ENCODE data around the gene ZSCAN12. TPM values are rescaled to one million over a fixed set of nuclear protein-coding genes. Genes with fewer than 3 reads are reported as not detected.

The ZSCAN12 gene
- total RNA-seq, 1 experiment from 2014 or later: 1.6 TPM

DNA sequence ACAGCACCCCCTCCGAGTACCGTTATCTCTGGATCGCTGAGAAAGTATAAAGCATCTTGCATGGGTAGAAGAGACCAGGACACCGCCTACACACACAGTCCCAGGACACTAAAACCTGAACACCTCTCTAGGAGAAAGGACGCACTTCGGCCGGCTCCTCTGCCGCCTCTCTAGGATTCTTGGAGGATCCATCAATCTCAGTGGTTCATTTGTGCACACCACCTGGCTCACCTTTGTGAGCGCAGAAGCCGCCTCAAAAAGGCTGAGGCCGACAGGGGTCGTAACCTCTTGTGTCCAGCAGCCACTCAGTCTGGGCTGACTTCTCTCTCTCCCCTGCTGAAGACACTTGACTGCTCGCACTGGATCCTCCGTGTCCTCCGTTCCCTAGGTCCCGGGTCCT lies 30.2 kb upstream of the ZSCAN12 start:
- Histone ChIP-seq H3K4me1 (no peaks in the 10 kb centered on the region), H3K9me3 (no peaks in the 10 kb centered on the region), H3K27me3 (replicated peaks; ENCODE audit: control insufficient read depth, insufficient read depth, low read length) (no peaks in the 10 kb centered on the region), H3K36me3 (ENCODE audit: control insufficient read depth, insufficient read depth, low read length) (no peaks in the 10 kb centered on the region), H3K4me3 (ENCODE audit: low read depth, low read length) (no peak overlapping the region)
- no TSS peak for BruUV-seq (replicated peaks)
- ChIA-PET POLR2A (no interaction called here), CTCF (no interaction called here)
- H3K9me3 Mint-ChIP-seq (ENCODE audit: unreplicated experiment): no peaks in the 10 kb centered on the region
- TF ChIP-seq, protein P1, sequence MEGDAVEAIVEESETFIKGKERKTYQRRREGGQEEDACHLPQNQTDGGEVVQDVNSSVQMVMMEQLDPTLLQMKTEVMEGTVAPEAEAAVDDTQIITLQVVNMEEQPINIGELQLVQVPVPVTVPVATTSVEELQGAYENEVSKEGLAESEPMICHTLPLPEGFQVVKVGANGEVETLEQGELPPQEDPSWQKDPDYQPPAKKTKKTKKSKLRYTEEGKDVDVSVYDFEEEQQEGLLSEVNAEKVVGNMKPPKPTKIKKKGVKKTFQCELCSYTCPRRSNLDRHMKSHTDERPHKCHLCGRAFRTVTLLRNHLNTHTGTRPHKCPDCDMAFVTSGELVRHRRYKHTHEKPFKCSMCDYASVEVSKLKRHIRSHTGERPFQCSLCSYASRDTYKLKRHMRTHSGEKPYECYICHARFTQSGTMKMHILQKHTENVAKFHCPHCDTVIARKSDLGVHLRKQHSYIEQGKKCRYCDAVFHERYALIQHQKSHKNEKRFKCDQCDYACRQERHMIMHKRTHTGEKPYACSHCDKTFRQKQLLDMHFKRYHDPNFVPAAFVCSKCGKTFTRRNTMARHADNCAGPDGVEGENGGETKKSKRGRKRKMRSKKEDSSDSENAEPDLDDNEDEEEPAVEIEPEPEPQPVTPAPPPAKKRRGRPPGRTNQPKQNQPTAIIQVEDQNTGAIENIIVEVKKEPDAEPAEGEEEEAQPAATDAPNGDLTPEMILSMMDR (IDR thresholded peaks at IDR 0.05; ENCODE audit: insufficient read depth in 1 of 2, low read depth in 1 of 2, low read length in 1 of 2, severe bottlenecking in 1 of 2, unreplicated experiment in 1 of 2): no peak
- H3K27me3 Mint-ChIP-seq (ENCODE audit: insufficient read depth, unreplicated experiment): peaks cover 7% of the 10 kb centered on the region
- peaks cover 1% of the 10 kb centered on the region for H3K4me1 Mint-ChIP-seq (ENCODE audit: low read depth, unreplicated experiment)
- DNase-seq: no peak
- no peaks in the 10 kb centered on the region for H3K36me3 Mint-ChIP-seq (ENCODE audit: insufficient read depth, unreplicated experiment)
- H3K4me3 Mint-ChIP-seq (ENCODE audit: unreplicated experiment): no peak overlapping the region
- no peak overlapping the region for H3K27ac Mint-ChIP-seq (ENCODE audit: unreplicated experiment)
- intact Hi-C loops (cut with micrococcal nuclease; ENCODE audit: unreplicated experiment): no loop called here

DNA sequence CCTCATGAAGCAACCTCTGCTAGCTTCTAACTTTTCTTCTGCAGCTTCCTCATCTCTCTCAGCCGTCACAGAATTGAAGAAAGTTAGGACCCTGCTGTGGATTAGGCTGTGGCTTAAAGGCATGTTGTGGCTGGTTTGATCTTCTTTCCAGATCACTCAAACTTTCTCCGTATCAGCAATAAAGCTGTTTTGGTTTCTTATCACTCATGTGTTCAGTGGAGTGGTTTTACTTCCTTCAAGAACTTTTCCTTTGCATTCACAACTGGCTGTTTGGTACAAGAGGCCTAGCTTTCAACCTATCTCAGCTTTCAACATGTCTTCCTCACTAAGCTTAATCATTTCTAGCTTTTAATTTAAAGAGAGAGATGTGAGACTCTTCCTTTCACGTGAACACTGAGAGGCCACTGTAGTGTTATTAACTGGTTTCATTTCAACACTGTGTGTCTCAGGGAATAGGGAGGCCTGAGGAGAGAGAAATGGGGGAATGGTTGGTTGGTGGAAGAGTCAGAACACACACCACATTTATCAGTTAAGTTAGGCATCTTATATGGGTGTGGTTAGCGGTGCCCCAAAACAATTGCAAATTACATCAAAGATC lies 26.5 kb upstream of the ZSCAN12 start:
- intact Hi-C loops (cut with micrococcal nuclease; ENCODE audit: unreplicated experiment): no loop called here
- POLR2A ChIA-PET: no interaction called here
- BruUV-seq (replicated peaks): no TSS peak
- Histone ChIP-seq H3K36me3 (ENCODE audit: control insufficient read depth, insufficient read depth, low read length) (no peaks in the 10 kb centered on the region), H3K27me3 (replicated peaks; ENCODE audit: control insufficient read depth, insufficient read depth, low read length) (no peaks in the 10 kb centered on the region), H3K4me3 (ENCODE audit: low read depth, low read length) (no peak overlapping the region), H3K4me1 (peaks cover 20% of the 10 kb centered on the region), H3K9me3 (no peaks in the 10 kb centered on the region)
- TF ChIP-seq, protein P1 (IDR thresholded peaks at IDR 0.05; ENCODE audit: insufficient read depth in 1 of 2, low read depth in 1 of 2, low read length in 1 of 2, severe bottlenecking in 1 of 2, unreplicated experiment in 1 of 2): no peak
- CTCF ChIA-PET: no interaction called here
- peaks cover 4% of the 10 kb centered on the region for H3K27me3 Mint-ChIP-seq (ENCODE audit: insufficient read depth, unreplicated experiment)
- DNase-seq: no peak
- H3K9me3 Mint-ChIP-seq (ENCODE audit: unreplicated experiment): no peaks in the 10 kb centered on the region
- H3K4me3 Mint-ChIP-seq (ENCODE audit: unreplicated experiment): no peak overlapping the region
- H3K36me3 Mint-ChIP-seq (ENCODE audit: insufficient read depth, unreplicated experiment): no peaks in the 10 kb centered on the region
- H3K4me1 Mint-ChIP-seq (ENCODE audit: low read depth, unreplicated experiment): peaks cover 21% of the 10 kb centered on the region
- H3K27ac Mint-ChIP-seq (ENCODE audit: unreplicated experiment): no peak overlapping the region

DNA sequence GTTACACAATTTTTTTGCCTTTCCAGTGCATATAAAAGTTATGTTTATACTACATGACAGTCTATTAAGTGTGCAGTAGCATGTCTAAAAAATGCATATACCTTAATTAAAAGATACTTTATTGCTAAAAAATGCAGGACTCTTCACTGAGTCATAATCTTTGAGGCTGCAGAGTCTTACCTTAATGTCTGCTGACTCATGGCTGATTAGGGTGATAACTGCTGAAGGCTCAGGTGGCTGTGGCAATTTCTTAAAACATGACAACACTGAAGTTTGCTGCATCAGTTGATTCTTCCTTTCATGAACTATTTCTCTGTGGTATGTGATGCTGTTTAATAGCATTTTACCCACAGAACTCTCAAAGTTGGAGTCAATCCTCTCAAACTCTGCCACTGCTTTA lies 24.6 kb upstream of the ZSCAN12 start:
- Mint-ChIP-seq H3K9me3 (ENCODE audit: unreplicated experiment) (no peaks in the 10 kb centered on the region), H3K4me3 (ENCODE audit: unreplicated experiment) (no peak overlapping the region), H3K36me3 (ENCODE audit: insufficient read depth, unreplicated experiment) (no peaks in the 10 kb centered on the region), H3K27me3 (ENCODE audit: insufficient read depth, unreplicated experiment) (no peaks in the 10 kb centered on the region), H3K4me1 (ENCODE audit: low read depth, unreplicated experiment) (peaks cover 21% of the 10 kb centered on the region), H3K27ac (ENCODE audit: unreplicated experiment) (no peak overlapping the region)
- CTCF ChIA-PET: no interaction called here
- H3K4me3 ChIP-seq (ENCODE audit: low read depth, low read length): no peak overlapping the region
- no peaks in the 10 kb centered on the region for H3K9me3 ChIP-seq
- no peak for DNase-seq
- intact Hi-C loops (cut with micrococcal nuclease; ENCODE audit: unreplicated experiment): no loop called here
- H3K4me1 ChIP-seq: peaks cover 20% of the 10 kb centered on the region
- POLR2A ChIA-PET: interaction anchor here (0.6 kb wide), 1 partner anchor 442 kb away, joined by 3 read pairs; no protein-coding TSS in a partner anchor
- H3K36me3 ChIP-seq (ENCODE audit: control insufficient read depth, insufficient read depth, low read length): no peaks in the 10 kb centered on the region
- BruUV-seq (replicated peaks): no TSS peak
- no peaks in the 10 kb centered on the region for H3K27me3 ChIP-seq (replicated peaks; ENCODE audit: control insufficient read depth, insufficient read depth, low read length)
- TF ChIP-seq, protein P1 (IDR thresholded peaks at IDR 0.05; ENCODE audit: insufficient read depth in 1 of 2, low read depth in 1 of 2, low read length in 1 of 2, severe bottlenecking in 1 of 2, unreplicated experiment in 1 of 2): no peak

Measured in Caco-2 (cell line).